Tibial artery (tissue), 4 donors: Measurements from ENCODE around the gene CALHM4.

Experiments used
- DNase-seq, 2 donors: peaks; one replicate each; pipeline ENCODE4 v3.0.0-alpha.2; 2019
- H3K27ac ChIP-seq, 2 donors: fragments of 200-600 bp; sonication (generic) in 1 of 2; 1 replicate in 1 of 2; 2 replicates in 1 of 2; pipeline ENCODE4 v1.5.1; 2018 to 2019; ENCODE audit warnings: mild to moderate bottlenecking in 1 of 2
- H3K27me3 ChIP-seq, 2 donors: fragments of 200-600 bp; sonication (generic) in 1 of 2; one replicate each; pipeline versions ENCODE4 v1.5.1 to v1.6.0; 2016 to 2019
- H3K36me3 ChIP-seq, 3 donors: fragments of 200-600 bp; sonication (generic) in 2 of 3; one replicate each; pipeline ENCODE4 v1.5.1; 2016 to 2019; ENCODE audit warnings: mild to moderate bottlenecking in 2 of 3
- H3K4me1 ChIP-seq, 4 donors: fragments of 200-600 bp; sonication (generic) in 2 of 4; 1 replicate in 3 of 4; 2 replicates in 1 of 4; pipeline ENCODE4 v1.5.1; 2016 to 2019
- H3K4me3 ChIP-seq, 2 donors: fragments of 200-600 bp; sonication (generic) in 1 of 2; 1 replicate in 1 of 2; 2 replicates in 1 of 2; pipeline ENCODE4 v1.5.1; 2018 to 2019; ENCODE audit warnings: mild to moderate bottlenecking in 2 of 2
- H3K9me3 ChIP-seq, 3 donors: fragments of 200-600 bp; sonication (generic) in 1 of 3; one replicate each; pipeline ENCODE4 v1.5.1; 2016 to 2019
- CTCF ChIP-seq, 2 experiments: fragments of 200-600 bp in 1 of 2; fragments of 450-650 bp in 1 of 2; IDR thresholded peaks; one replicate each; pipeline ENCODE4 v1.5.1; 2017 to 2019; ENCODE audit warnings: antibody characterized with exemption in 2 of 2, mild to moderate bottlenecking in 1 of 2, moderate library complexity in 1 of 2
- intact Hi-C: fragments of 100-400 bp; cut with DNase I; formaldehyde crosslinking; loops from one replicate; pipeline ENCODE4 v1.15.0; 2023; ENCODE audit warnings: low total_unique reads

CALHM4 gene

GRCh38 chr6:116512734-116513133, 40.8 kb upstream of the CALHM4 start:
- intact Hi-C loops: loop anchor here (10.0 kb wide), 1 partner anchor 138 kb away; the partner anchor contains the start of gene DSE
- peaks cover 0 to 28% (median 6%) of the 10 kb centered on the region in 4 donors for H3K4me1 ChIP-seq
- peak overlapping the region; percentile 55 to 63 for H3K4me3 ChIP-seq
- DNase-seq: no peak
- peak overlapping the region; percentile 83 to 92 for H3K27ac ChIP-seq
- peaks cover 7 to 21% (median 11%) of the 10 kb centered on the region in 3 donors for H3K36me3 ChIP-seq
- H3K27me3 ChIP-seq: no peaks in the 10 kb centered on the region
- no peak for TF ChIP-seq CTCF (IDR thresholded peaks at IDR 0.05)
- no peaks in the 10 kb centered on the region for H3K9me3 ChIP-seq

GRCh38 chr6:116513224-116513875, 40.2 kb upstream of the CALHM4 start:
- no peak for DNase-seq
- peak overlapping the region; percentile 83 to 92 for H3K27ac ChIP-seq
- peak overlapping the region; percentile 55 to 63 for H3K4me3 ChIP-seq
- intact Hi-C loops: loop anchor here (10.0 kb wide), 1 partner anchor 139 kb away; the partner anchor contains the start of gene DSE
- H3K4me1 ChIP-seq: peaks cover 0 to 33% (median 6%) of the 10 kb centered on the region in 4 donors
- no peaks in the 10 kb centered on the region for H3K27me3 ChIP-seq
- no peak for TF ChIP-seq CTCF (IDR thresholded peaks at IDR 0.05)
- H3K9me3 ChIP-seq: no peaks in the 10 kb centered on the region
- H3K36me3 ChIP-seq: peaks cover 7 to 23% (median 11%) of the 10 kb centered on the region in 3 donors

GRCh38 chr6:116514111-116514510, 39.4 kb upstream of the CALHM4 start:
- no peak for TF ChIP-seq CTCF (IDR thresholded peaks at IDR 0.05)
- no peak for DNase-seq
- H3K36me3 ChIP-seq: peaks cover 7 to 23% (median 11%) of the 10 kb centered on the region in 3 donors
- peak overlapping the region; percentile 55 to 63 for H3K4me3 ChIP-seq
- intact Hi-C loops: loop anchor here (10.0 kb wide), 1 partner anchor 139 kb away; the partner anchor contains the start of gene DSE
- peak overlapping the region in 1 of 2 donors; percentile 92 for H3K27ac ChIP-seq
- no peaks in the 10 kb centered on the region for H3K9me3 ChIP-seq
- H3K27me3 ChIP-seq: no peaks in the 10 kb centered on the region
- peaks cover 0 to 33% (median 6%) of the 10 kb centered on the region in 4 donors for H3K4me1 ChIP-seq

- H3K27me3 ChIP-seq: no peaks in the 10 kb centered on the region
- peaks cover 7 to 23% (median 11%) of the 10 kb centered on the region in 3 donors for H3K36me3 ChIP-seq
- H3K4me3 ChIP-seq: no peak overlapping the region
- no peak for DNase-seq
- H3K4me1 ChIP-seq: peaks cover 0 to 33% (median 6%) of the 10 kb centered on the region in 4 donors
- intact Hi-C loops: loop anchor here (10.0 kb wide), 1 partner anchor 140 kb away; the partner anchor contains the start of gene DSE
- H3K9me3 ChIP-seq: no peaks in the 10 kb centered on the region
- no peak for TF ChIP-seq CTCF (IDR thresholded peaks at IDR 0.05)
- no peak overlapping the region for H3K27ac ChIP-seq
Measured at GRCh38 chr6:116515141-116515540, 38.4 kb upstream of the CALHM4 start.

- H3K36me3 ChIP-seq: peaks cover 7 to 23% (median 11%) of the 10 kb centered on the region in 3 donors
- peaks cover 0 to 23% (median 2%) of the 10 kb centered on the region in 4 donors for H3K4me1 ChIP-seq
- no peak overlapping the region for H3K4me3 ChIP-seq
- DNase-seq: no peak
- intact Hi-C loops: loop anchor here (10.0 kb wide), 1 partner anchor 144 kb away; the partner anchor contains the start of gene DSE
- H3K27me3 ChIP-seq: no peaks in the 10 kb centered on the region
- TF ChIP-seq CTCF (IDR thresholded peaks at IDR 0.05): no peak
- H3K27ac ChIP-seq: no peak overlapping the region
- H3K9me3 ChIP-seq: no peaks in the 10 kb centered on the region
Measured at GRCh38 chr6:116518621-116519368, 34.8 kb upstream of the CALHM4 start.
